IPS-15b (cell line): ENCODE measurements around the gene ZNF581.

Source experiments
- H3K27me3 ChIP-seq: one replicate; pipeline ENCODE4 v1.6.1; 2013; ENCODE audit warnings: low read length; ENCODE audit not compliant: control insufficient read depth, insufficient read depth
- H3K36me3 ChIP-seq: one replicate; pipeline ENCODE4 v1.6.1; 2013; ENCODE audit warnings: low read length; ENCODE audit not compliant: control insufficient read depth, insufficient read depth
- H3K4me1 ChIP-seq: one replicate; pipeline ENCODE4 v1.6.1; 2013; ENCODE audit warnings: mild to moderate bottlenecking, low read length; ENCODE audit not compliant: control insufficient read depth, insufficient read depth
- H3K4me3 ChIP-seq: one replicate; pipeline ENCODE4 v1.5.1; 2013; ENCODE audit warnings: low read depth, low read length
- H3K9ac ChIP-seq: one replicate; pipeline ENCODE4 v1.6.1; 2013; ENCODE audit warnings: low read depth, mild to moderate bottlenecking, low read length
- H3K9me3 ChIP-seq: one replicate; pipeline ENCODE4 v1.6.1; 2013; ENCODE audit warnings: mild to moderate bottlenecking, low read length; ENCODE audit not compliant: control insufficient read depth, insufficient read depth

Gene ZNF581

GRCh38 chr19:55654323-55654867 lies 10.9 kb downstream of the ZNF581 start:
- peak overlapping the region; percentile 95 for H3K9ac ChIP-seq

GRCh38 chr19:55654868-55655647 lies 11.6 kb downstream of the ZNF581 start, which contains the start of gene U2AF2:
TSS of gene U2AF2 (plus strand) at chr19:55655035. CDS start at chr19:55655105, 70 bp downstream.
- Histone ChIP-seq H3K4me1 (peaks cover 9% of the 10 kb centered on the region), H3K36me3 (peaks cover 17% of the 10 kb centered on the region), H3K9me3 (no peaks in the 10 kb centered on the region), H3K9ac (peak within 1 kb of the TSS; percentile 98), H3K27me3 (no peaks in the 10 kb centered on the region), H3K4me3 (peak within 1 kb of the TSS; percentile 96)

More at GRCh38 chr19:55654323-55654867, 10.9 kb downstream of the ZNF581 start:
- peaks cover 11% of the 10 kb centered on the region for H3K36me3 ChIP-seq
- peaks cover 9% of the 10 kb centered on the region for H3K4me1 ChIP-seq
- H3K9me3 ChIP-seq: no peaks in the 10 kb centered on the region
- H3K27me3 ChIP-seq: no peaks in the 10 kb centered on the region
- peak overlapping the region; percentile 68 for H3K4me3 ChIP-seq

GRCh38 chr19:55655648-55656040 lies 12.2 kb downstream of the ZNF581 start:
- Histone ChIP-seq H3K36me3 (peaks cover 19% of the 10 kb centered on the region), H3K27me3 (no peaks in the 10 kb centered on the region), H3K9ac (peak overlapping the region; percentile 98), H3K9me3 (no peaks in the 10 kb centered on the region), H3K4me3 (peak overlapping the region; percentile 96), H3K4me1 (peaks cover 9% of the 10 kb centered on the region)

GRCh38 chr19:55656552-55656951 lies 13.1 kb downstream of the ZNF581 start:
- peak overlapping the region; percentile 96 for H3K4me3 ChIP-seq
- peak overlapping the region; percentile 98 for H3K9ac ChIP-seq
- peaks cover 9% of the 10 kb centered on the region for H3K4me1 ChIP-seq
- no peaks in the 10 kb centered on the region for H3K9me3 ChIP-seq
- peaks cover 25% of the 10 kb centered on the region for H3K36me3 ChIP-seq
- no peaks in the 10 kb centered on the region for H3K27me3 ChIP-seq

- Histone ChIP-seq H3K36me3 (peaks cover 30% of the 10 kb centered on the region), H3K4me1 (peaks cover 9% of the 10 kb centered on the region)
These were observed 13.7 kb downstream of the ZNF581 start for GRCh38 chr19:55656988-55657747.

GRCh38 chr19:55658846-55659459 lies 15.5 kb downstream of the ZNF581 start:
- no peaks in the 10 kb centered on the region for H3K9me3 ChIP-seq
- peaks cover 9% of the 10 kb centered on the region for H3K4me1 ChIP-seq
- H3K4me3 ChIP-seq: no peak overlapping the region
- no peak overlapping the region for H3K9ac ChIP-seq
- peaks cover 47% of the 10 kb centered on the region for H3K36me3 ChIP-seq
- H3K27me3 ChIP-seq: no peaks in the 10 kb centered on the region

More at GRCh38 chr19:55656988-55657747, 13.7 kb downstream of the ZNF581 start:
- no peaks in the 10 kb centered on the region for H3K27me3 ChIP-seq
- H3K4me3 ChIP-seq: peak overlapping the region; percentile 96
- H3K9ac ChIP-seq: peak overlapping the region; percentile 98
- H3K9me3 ChIP-seq: no peaks in the 10 kb centered on the region

GRCh38 chr19:55659822-55660221 lies 16.4 kb downstream of the ZNF581 start:
- H3K4me3 ChIP-seq: no peak overlapping the region
- H3K36me3 ChIP-seq: peaks cover 54% of the 10 kb centered on the region
- H3K9ac ChIP-seq: no peak overlapping the region

GRCh38 chr19:55660404-55660803 lies 17.0 kb downstream of the ZNF581 start:
- Histone ChIP-seq H3K9ac (no peak overlapping the region), H3K4me3 (no peak overlapping the region), H3K27me3 (no peaks in the 10 kb centered on the region), H3K36me3 (peaks cover 57% of the 10 kb centered on the region), H3K4me1 (peaks cover 9% of the 10 kb centered on the region), H3K9me3 (no peaks in the 10 kb centered on the region)

More at GRCh38 chr19:55659822-55660221, 16.4 kb downstream of the ZNF581 start:
- Histone ChIP-seq H3K27me3 (no peaks in the 10 kb centered on the region), H3K4me1 (peaks cover 9% of the 10 kb centered on the region), H3K9me3 (no peaks in the 10 kb centered on the region)

GRCh38 chr19:55660991-55661390 lies 17.5 kb downstream of the ZNF581 start:
- Histone ChIP-seq H3K9ac (no peak overlapping the region), H3K27me3 (no peaks in the 10 kb centered on the region), H3K4me3 (no peak overlapping the region), H3K36me3 (peaks cover 60% of the 10 kb centered on the region), H3K9me3 (no peaks in the 10 kb centered on the region), H3K4me1 (peaks cover 9% of the 10 kb centered on the region)

- peaks cover 9% of the 10 kb centered on the region for H3K4me1 ChIP-seq
- no peaks in the 10 kb centered on the region for H3K9me3 ChIP-seq
- H3K27me3 ChIP-seq: no peaks in the 10 kb centered on the region
- H3K4me3 ChIP-seq: no peak overlapping the region
- no peak overlapping the region for H3K9ac ChIP-seq
- peaks cover 69% of the 10 kb centered on the region for H3K36me3 ChIP-seq
These were observed 18.4 kb downstream of the ZNF581 start for GRCh38 chr19:55661826-55662225.

GRCh38 chr19:55663846-55664536 lies 20.5 kb downstream of the ZNF581 start:
- H3K4me3 ChIP-seq: no peak overlapping the region
- no peaks in the 10 kb centered on the region for H3K27me3 ChIP-seq
- H3K9ac ChIP-seq: no peak overlapping the region
- no peaks in the 10 kb centered on the region for H3K4me1 ChIP-seq
- H3K36me3 ChIP-seq: peaks cover 79% of the 10 kb centered on the region
- H3K9me3 ChIP-seq: no peaks in the 10 kb centered on the region
